ENCODE measurements around the gene SLC9A9.
"Not testable (repeated sequence)": the region's sequence is repeated elsewhere in the genome, so short reads cannot be mapped to it uniquely, and the experiment has no call there.

The SLC9A9 gene

DNA sequence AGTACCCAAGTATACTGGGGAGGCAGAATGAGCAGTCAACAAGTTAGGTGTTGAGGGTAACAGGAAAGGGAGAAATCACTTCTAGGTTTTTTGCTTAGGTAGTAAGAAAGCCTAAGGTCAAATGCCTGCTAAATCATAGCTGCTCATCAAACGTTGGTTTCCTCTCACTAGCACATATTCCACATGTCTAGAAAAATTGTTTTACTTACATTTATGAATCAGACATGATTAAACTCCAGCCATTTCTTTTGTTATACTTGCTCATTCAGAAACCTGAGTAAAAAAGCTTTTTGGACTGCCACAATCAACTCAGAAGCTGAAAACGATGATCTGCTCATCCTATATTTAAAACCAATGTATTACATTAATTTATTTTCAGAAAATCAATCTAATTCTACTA, 40.2 kb downstream of the SLC9A9 start:
- DNase-seq, result no peak

DNA sequence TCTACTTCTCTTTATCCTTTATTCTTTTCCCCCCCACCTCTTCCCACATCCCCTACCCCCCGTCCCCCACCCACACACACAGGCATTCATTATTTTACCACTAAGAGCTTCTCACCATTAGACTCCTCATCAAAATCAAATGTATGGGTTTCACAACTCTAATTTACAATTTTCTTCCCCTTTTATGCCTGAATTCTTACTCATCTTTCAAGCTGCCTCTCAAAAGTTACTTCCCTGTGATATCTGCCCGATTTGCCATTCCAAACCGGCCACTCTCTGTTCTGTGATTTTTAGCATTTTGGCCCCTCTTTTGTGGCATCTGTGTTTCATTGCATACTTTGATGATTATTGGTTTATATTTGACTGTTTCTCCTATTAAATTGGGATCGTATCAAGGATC, 42.2 kb downstream of the SLC9A9 start:
- DNase-seq, result peak; percentile 71

DNA sequence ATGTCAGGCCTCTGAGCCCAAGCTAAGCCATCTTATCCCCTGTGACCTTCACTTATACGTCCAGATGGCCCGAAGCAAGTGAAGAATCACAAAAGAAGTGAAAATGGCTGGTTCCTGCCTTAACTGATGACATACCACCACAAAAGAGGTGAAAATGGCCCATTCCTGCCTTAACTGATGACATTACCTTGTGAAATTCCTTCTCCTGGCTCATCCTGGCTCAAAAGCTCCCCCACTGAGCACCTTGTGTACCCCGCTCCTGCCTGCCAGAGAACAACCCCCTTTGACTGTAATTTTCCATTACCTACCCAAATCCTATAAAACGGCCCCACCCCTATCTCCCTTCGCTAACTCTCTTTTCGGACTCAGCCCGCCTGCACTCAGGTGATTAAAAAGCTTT, 42.8 kb downstream of the SLC9A9 start:
- not testable (repeated sequence) for DNase-seq

DNA sequence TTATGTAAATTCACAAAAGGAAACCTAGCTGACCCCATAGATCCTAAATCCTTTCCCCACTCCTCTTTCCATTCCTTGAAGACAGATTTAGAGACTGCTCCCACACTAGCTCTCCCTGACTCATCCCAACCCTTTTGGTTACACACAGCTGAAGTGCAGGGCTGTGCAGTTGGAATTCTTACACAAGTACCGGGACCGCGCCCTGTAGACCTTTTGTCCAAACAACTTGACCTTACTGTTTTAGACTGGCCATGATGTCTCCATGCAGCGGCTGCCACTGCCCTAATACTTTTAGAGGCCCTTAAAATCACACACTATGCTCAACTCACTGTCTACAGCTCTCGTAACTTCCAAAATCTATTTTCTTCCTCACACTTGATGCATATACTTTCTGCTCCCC, 47.2 kb downstream of the SLC9A9 start:
- not testable (repeated sequence) for DNase-seq

DNA sequence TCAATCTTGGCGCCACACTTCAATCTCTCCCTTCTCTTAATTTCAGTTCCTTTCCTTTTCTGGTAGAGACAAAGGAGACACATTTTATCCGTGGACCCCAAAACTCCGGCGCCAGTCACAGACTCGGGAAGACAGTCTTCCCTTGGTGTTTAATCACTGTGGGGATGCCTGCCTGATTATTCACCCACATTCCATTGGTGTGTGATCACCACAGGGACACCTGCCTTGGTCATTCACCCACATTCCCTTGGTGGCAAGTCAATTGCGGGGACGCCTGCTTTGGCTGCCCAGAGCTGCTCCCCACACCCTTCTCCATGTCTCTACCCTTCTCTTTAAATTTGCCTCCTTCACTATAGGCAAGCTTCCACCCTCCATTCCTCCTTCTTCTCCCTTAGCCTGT, 50.1 kb downstream of the SLC9A9 start:
- DNase-seq, result not testable (repeated sequence)

DNA sequence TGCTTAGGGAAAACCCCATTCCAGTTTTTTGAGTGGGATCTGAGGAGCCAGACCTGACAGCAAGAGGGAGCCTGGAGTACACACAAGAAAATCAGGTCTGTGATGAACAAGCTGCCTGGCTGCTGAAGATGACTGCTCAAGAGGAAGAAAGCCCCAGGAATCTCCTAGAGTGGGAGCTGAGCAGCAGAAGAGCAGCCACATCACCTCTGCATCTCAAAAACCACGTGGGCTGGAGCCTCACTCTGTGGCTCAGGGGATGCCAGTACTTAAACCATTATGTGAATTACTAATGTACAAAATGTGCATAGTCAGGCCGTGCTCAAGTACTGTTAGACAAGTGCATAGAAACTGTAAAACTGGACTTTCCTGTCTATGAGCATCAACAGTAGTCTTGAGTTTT, 52.4 kb downstream of the SLC9A9 start:
- no peak for DNase-seq

DNA sequence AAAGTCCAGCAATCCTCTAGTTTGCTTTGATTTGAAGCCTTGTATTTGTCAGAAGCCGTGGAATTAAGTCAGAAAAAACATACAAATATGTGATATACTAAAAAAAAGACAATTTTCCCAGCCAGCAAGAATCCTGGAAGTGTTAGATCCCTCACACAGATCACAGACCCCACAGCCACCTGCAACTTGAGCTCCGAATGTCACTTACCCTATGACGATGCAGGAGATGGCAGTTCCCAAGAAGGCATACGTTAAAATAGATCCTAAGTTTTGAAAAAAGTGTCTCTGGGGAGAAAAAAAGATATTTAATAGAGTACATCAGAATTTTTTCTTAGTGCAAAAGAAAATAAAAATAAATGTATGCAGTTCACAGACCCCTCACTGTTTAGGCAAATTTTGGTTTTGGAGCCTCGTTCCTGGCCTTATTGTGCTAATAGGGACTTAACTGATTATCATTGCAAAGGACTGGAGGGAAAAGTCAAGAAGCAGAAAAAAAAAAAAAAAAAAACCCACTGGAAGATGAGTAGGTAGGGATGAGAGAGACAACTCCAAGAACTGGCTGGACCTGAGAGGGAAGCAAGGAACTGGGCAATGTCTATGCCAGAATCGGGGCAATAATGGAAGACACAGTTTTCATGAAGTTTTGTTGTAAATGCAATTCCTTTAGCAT, 53.3 kb downstream of the SLC9A9 start:
- DNase-seq, result no peak

DNA sequence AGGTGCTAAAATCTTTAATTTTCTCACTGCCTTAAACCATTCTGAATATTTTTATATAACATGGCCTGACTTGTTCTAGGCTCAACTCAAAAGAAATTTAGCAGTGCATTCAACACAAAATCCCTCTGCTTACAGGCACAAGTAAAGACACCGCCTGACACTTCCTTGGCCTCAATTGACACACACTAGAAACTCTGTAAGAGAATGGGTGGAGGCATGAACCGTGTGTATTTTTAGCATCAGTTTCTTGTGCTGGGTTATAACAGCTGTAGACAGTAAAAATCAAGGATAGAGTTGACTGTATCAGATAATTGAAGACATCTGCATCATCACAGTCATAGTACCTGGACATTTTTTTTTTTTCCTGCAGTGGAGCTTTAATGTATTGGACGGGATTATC, 54.3 kb downstream of the SLC9A9 start:
- no peak for DNase-seq

DNA sequence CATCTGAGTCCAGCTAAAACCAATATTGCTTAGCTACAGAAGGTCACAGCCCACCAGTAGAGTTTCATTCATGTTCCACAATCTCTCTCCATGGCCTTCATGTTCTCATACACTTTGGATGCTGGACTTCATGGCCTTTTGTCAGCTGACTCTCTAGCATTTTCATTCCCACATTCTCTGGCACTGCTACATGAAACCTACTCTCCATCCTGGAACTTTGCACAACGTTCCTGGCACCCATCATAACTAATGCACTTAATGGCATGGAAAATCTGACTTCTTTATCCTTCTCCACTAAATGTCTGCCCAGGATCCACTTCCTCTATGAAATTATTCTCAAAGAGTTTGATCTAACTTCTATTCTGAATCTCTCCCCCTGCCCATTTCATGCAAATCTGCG, 56.9 kb downstream of the SLC9A9 start:
- no peak for DNase-seq

DNA sequence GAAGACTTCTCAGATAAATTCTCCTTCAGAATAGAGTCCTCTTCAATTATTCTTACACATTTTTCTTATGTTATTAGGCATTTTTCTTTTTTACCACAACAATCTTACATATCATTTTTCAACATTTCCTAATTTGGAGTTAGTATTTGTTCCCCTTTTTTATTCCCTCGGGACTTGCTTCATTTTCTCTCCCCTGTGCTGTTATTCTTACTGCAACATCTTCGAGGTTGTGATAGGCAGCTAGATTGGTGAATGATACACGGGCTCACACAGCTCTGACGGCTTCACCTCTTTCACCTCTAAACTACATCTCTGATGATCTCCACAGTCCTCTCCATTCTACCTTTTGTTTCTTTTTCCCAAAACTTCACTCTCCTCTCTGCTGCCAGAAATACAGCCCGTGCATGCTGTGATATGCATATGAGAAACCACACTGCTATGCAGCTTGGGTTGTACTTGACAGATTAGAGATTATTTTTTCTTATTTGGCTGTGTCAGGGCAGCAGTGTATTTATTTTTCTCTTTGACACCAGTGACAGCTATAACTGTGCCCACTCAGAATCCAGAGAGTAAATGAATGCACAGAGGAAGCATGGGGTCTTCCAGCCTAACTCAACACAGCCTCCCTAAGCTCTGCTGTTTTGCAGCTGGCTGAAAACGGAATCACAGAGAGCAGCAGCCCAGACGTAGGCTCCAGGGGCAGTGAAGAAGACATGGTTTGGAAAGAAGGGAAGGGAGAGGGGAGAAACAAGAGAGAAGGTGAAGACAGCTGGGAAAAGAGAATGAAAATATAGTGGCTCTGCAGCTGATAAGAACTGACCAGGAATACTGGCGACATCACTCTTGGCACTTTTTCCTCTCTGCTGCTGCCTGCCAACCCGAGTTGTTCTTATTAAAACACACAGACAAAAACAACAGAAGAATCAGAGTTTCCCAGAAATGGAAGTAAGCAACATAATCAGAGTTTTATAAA, 61.8 kb downstream of the SLC9A9 start:
- DNase-seq, result peak; percentile 28

DNA sequence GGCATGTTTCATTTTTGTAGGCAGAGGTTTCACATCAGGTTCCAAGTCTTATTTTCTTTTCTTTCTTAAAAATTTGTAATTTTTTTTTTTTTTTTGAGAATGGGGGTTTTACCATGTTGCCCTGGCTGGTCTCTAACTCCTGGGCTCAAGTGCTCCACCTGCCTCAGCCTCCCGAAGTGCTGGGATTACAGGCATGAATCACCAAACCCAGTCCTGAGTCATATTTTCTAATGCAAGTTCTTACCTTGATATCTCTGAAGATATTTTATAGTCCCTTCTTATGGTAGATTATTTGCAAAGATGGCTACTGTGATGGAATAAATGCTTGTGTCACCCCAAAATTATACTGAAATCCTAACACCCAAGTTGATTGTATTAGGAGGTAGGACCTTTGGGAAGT, 63.8 kb downstream of the SLC9A9 start:
- no peak for DNase-seq

DNA sequence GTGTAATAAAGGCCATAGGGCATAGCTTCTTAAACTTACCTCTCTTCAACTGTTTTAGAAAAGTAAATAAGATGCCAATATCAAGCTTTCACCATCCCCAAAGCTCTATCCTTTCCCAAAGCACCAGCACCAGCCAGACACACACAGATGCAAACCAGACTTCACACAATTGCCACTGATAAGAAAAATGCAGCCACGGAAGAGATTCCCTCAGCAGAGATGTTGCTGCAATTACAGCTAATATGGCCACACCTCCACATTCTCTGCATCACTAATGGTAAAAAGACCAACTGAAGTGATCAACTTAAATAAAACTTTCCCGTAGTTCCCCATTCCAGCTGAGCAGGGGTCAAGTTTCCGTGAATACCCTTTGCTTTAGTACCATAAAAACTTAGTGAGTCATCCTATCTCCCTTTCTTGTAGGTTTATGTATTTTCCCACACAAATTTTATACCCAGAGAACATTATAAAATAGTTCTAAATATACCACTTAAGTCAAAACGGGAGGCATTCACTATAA, 64.4 kb downstream of the SLC9A9 start:
- no peak for DNase-seq

DNA sequence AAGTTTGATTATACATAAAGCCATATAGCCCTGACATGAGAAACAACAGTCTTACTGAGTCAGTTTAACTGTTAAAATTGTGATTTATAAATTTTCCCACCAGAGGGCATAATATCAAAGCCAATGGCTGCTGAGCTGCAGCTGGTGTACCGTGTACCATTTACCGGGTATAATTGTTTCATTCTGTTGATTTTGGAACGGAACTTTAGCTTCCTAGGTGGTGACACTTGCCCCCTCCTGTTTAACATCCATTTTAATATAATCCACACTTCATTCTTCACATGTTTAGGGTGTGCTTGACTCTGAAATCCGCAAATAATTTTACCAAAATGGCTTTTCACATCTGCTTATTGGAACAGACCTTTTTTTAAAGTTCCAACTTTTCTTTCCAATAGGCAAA, 72.8 kb downstream of the SLC9A9 start:
- peak; percentile 27 for DNase-seq

DNA sequence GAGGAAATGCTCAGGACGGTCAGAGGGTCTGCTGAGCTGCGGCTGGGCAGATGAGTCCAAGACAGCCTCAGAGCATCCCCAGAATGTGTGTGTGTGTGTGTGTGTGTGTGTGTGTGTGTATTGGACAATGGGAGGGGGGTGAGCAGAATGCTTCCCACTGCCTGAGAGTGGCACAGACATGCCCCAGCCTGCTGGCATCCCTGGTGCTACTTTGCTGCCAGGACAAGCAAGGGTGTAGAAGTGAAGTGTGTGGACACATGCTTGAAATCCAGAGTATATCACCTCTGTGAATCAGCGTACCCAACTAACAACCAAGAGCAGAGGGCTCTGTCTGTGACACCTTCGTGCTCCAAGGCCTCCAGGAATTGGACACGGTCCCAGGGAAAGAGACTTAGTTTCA, 76.3 kb downstream of the SLC9A9 start:
- DNase-seq, result no peak

DNA sequence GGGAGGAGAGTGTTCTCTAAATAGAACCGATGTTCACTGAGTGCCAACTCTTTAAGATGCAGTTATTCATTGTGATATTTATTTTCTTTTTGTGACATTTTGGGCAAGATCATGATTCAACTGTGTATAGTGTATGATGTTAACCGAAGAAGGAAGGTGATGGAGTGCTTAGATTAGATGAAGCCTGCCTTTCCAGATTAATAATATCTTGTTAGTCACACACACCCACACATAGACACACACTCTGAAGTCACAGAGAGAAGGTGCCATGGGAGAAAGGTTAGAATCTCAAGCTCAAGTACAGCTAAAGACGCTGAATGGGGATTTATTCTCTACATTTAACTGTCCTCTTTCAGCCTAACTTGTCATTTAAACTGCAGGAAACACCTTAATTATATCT, 77.0 kb downstream of the SLC9A9 start:
- no peak for DNase-seq

DNA sequence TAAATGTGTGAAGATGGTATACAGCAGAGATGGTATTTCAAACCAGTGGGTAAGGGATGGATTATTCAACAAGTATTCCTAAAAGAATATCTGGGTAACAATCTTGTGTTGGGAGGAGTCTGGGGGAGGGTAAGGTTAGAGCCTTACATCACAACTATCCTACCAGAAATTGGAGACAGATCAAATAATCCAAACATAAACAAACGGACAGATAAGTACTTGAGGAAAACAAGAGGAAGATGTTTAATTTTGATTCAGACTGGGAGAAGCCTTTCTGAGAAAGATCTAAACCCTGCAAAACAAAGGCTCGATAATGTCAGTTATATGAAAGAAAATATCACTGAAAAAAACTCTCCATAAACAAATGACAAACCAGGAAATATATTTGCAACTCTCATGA, 77.9 kb downstream of the SLC9A9 start:
- DNase-seq, result no peak

DNA sequence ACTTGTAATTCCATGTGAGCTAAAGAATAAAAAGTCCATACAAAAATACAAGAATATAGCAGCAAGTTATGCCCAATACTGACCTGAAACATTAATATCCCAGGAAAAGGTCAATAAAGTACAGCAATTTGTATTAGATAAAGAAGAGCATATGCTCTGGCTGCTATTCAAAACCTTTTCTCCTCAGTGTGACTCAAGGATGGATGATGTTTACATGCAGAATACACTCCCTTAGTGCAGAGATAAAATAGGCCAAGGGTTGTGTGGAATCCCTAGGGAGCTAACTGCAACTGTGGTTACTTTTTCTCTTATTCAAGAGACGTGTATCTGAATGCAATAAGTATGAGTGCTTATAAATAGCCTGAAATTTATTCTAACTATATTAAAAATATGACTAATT, 78.7 kb downstream of the SLC9A9 start:
- no peak for DNase-seq

DNA sequence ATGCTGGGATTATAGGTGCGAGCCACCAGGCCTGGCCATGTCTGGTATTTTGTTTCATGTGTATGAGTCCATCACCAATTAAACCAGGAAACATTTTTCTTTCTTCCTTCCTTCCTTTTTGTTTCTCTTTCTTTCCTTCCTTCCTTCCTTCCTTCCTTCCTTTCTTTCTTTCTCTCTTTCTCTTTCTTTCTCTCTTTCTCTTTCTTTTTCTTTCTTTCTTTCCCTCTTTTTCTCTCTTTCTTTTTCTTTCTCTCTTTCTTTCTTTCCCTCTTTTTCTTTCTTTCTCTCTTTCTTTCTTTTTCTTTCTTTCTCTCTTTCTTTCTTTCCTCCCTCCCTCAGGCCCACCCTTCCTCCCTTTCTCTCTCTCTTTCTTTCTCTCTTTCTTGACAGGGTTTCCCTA, 83.4 kb downstream of the SLC9A9 start:
- DNase-seq, result no peak

DNA sequence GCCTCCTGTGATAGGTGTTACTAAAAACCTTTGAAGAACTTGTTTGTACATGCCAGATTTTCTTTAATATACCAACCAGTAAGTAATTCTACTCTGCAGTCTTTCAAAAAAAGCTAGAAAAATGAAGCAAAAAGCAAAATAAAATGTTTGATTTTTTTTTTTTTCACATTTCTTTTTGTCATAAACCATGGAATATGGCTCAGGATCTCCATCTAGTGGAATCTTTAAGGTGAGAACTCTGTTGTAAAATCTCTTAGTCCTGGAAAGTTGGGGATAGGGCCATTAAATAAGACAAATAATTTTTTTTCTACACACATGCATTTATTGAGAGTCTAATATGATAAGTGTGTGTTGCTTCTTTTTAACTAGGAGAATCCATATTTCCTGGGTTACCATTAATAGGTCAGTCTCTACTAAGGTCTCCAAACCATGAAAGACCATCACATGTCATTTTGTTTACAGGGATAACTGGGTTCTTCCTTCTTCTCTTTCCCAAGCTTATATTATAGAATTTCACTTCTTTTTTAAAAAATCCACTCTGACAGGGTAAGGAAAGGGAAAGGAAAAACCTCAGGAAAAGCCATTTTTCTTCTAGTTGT, 84.6 kb downstream of the SLC9A9 start:
- DNase-seq, result no peak

DNA sequence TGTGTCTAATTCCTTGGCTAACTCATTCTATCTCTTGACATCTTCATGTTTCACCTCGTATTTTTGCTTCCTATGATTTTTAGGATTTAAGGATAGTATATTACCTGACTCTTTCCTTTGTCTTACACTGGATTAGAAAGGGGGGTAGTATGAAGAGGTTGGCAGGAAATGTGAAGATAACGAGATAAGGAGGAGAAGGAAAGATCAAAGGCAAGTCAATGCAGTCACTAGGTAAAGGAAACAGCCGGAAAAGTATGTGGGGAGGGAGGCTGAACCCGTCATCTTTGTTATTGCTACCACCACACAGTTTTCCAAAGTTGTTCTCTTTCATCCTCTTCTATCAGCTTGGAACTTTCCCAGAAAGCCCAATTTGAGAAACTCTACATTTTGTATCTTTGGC, 90.6 kb downstream of the SLC9A9 start:
- DNase-seq, result no peak

DNA sequence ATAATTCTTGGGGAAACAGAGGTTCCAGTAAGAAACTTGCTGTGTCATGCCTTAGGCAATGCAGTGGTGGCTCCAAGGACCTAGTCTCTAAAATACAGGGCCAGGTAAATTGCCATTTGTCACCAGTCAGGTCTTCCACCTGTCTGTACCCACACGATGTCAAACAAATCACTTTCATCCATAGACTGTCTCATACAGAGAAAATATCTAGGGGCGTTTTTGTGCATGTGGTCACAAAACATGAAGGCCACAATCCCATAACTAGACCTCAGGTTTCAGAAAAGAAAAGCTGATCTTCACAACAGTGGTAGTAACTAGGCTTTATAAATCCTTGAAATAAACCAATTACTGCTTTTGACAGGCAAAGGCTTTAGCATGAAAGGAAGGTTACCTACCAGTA, 92.3 kb downstream of the SLC9A9 start:
- DNase-seq, result no peak

DNA sequence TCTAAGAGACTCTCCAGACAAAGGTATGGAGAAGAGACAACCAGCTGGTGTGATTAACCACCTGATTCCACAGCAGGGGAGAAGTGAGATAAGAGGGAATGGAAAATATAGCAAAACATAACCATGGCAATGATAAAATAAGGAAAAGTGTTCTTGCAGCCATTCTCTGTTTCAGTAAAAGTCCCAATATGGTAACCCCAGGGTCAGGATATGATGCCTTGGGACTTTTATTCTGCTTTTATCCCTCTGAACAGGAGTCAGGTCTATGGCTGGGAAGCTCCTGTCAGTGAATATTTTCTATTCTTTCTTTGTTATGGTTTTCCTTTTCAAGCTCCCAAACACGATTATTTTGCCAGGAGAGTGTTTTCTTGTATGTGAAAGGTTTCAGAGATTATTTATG, 94.2 kb downstream of the SLC9A9 start:
- DNase-seq, result no peak

DNA sequence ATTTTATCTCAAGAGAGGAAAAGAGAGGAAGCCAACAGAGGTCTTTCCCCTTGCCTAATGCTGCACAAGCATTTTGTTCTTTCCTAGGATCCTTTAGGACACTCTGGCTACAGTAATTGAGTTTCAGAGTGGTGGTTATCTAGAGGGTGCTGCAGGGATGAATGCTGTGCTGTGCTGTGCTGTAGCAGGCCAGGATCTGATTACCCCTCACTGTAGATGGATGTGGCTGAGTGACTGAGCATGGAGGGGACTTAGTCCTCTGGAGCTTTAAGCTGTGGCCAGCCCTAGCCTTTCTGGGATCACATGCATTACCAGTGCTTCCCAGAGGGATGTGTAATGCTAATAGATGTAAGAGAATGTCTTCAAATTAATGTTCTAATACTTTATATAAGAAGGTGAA, 94.8 kb downstream of the SLC9A9 start:
- no peak for DNase-seq

DNA sequence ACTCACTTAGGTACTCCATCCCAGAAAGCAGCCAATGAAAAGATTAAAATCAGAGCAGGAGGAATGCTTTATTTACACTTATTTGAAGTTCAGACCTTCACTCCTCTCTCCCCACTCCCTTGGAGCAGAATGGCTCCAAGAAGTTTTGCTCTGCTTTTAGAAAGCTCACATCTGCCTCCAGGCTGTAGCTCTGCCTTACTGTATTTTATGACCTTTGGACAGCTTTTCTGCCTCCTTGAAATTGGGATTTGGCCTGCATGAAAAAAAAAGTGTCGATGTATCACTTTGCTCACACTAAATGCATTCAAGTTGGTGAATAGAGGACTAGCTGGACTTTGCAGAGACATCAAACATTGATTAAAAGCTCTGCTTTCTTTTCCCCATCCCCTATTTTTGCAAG, 95.3 kb downstream of the SLC9A9 start:
- DNase-seq, result no peak
